ENCODE measurements around the gene DISC1.

Gene DISC1

GRCh38 chr1:231720652-231721325, 94.2 kb downstream of the DISC1 start:
- TF ChIP-seq POLR2AphosphoS5 (IDR thresholded peaks at IDR 0.05; ENCODE audit: low read depth), result no peak
- TF ChIP-seq SPI1 (IDR thresholded peaks at IDR 0.05; ENCODE audit: borderline replicate concordance, low read depth), result no peak
- no peak for TF ChIP-seq CTCF (IDR thresholded peaks at IDR 0.05; ENCODE audit: insufficient read depth, low read length)
- TF ChIP-seq REST (IDR thresholded peaks at IDR 0.05; ENCODE audit: insufficient replicate concordance, low read depth), result no peak
- no peak for TF ChIP-seq GABPA (IDR thresholded peaks at IDR 0.05; ENCODE audit: low read depth)
- no peak for DNase-seq (ENCODE audit: low read depth in 1 of 2, low spot score in 1 of 2)

GRCh38 chr1:231721436-231721835, 94.8 kb downstream of the DISC1 start:
- DNase-seq (ENCODE audit: low read depth in 1 of 2, low spot score in 1 of 2), result no peak
- Histone ChIP-seq H3K4me3 (replicated peaks; ENCODE audit: insufficient read depth, low read length) (no peak overlapping the region), H3K27me3 (ENCODE audit: insufficient read depth, poor library complexity, severe bottlenecking) (no peaks in the 10 kb centered on the region), H3K27ac (replicated peaks) (no peak overlapping the region)
- TF ChIP-seq POLR2AphosphoS5 (IDR thresholded peaks at IDR 0.05; ENCODE audit: low read depth), result no peak
- TF ChIP-seq GABPA (IDR thresholded peaks at IDR 0.05; ENCODE audit: low read depth), result no peak
- TF ChIP-seq CTCF (IDR thresholded peaks at IDR 0.05; ENCODE audit: insufficient read depth, low read length), result no peak
- TF ChIP-seq SPI1 (IDR thresholded peaks at IDR 0.05; ENCODE audit: borderline replicate concordance, low read depth), result no peak
- TF ChIP-seq REST (IDR thresholded peaks at IDR 0.05; ENCODE audit: insufficient replicate concordance, low read depth), result no peak

More at GRCh38 chr1:231720652-231721325, 94.2 kb downstream of the DISC1 start:
- no peaks in the 10 kb centered on the region for H3K27me3 ChIP-seq (ENCODE audit: insufficient read depth, poor library complexity, severe bottlenecking)
- H3K27ac ChIP-seq (replicated peaks), result no peak overlapping the region
- no peak overlapping the region for H3K4me3 ChIP-seq (replicated peaks; ENCODE audit: insufficient read depth, low read length)

GRCh38 chr1:231722356-231722755, 95.8 kb downstream of the DISC1 start:
- Histone ChIP-seq H3K4me3 (replicated peaks; ENCODE audit: insufficient read depth, low read length) (no peak overlapping the region), H3K27me3 (ENCODE audit: insufficient read depth, poor library complexity, severe bottlenecking) (no peaks in the 10 kb centered on the region), H3K27ac (replicated peaks) (no peak overlapping the region)
- no peak for DNase-seq (ENCODE audit: low read depth in 1 of 2, low spot score in 1 of 2)
- TF ChIP-seq CTCF (IDR thresholded peaks at IDR 0.05; ENCODE audit: insufficient read depth, low read length) (no peak), GABPA (IDR thresholded peaks at IDR 0.05; ENCODE audit: low read depth) (no peak), POLR2AphosphoS5 (IDR thresholded peaks at IDR 0.05; ENCODE audit: low read depth) (no peak), REST (IDR thresholded peaks at IDR 0.05; ENCODE audit: insufficient replicate concordance, low read depth) (no peak), SPI1 (IDR thresholded peaks at IDR 0.05; ENCODE audit: borderline replicate concordance, low read depth) (no peak)

Measured in HL-60 (cell line).